Stimulated activated CD8-positive, alpha-beta memory T cell treated with anti-CD3 and anti-CD28 coated beads, Interleukin-2, amount 100 ng/mL, for 48 hours (primary cell): ENCODE data around the gene DDO.
"Not testable (repeated sequence)": the region's sequence is repeated elsewhere in the genome, so short reads cannot be mapped to it uniquely, and the experiment has no call there.

Source experiments
- DNase-seq, 2 donors: peaks; one replicate each; pipeline ENCODE4 v3.0.0-alpha.2; 2020; ENCODE audit warnings: low read depth in 2 of 2

The DDO gene

DNA sequence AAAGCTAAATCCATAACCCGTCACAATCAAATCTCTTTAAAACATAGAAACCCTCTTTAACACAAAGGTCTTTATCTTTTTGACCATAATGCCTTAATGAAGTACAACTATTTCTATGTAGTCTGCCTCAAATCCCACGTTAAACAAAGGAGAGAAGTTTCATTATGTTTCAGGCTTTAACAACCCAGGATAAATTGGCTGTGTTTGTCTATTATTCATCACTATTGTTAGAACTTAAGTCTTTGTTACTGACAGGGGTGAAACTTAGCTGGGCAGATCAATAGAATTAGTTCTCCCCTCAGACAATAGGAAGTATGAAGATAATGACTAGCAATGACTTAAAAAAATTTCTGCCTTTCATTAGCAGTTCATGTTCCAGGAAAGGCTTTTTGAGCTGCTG is 47.1 kb downstream of the DDO start:
- no peak for DNase-seq

DNA sequence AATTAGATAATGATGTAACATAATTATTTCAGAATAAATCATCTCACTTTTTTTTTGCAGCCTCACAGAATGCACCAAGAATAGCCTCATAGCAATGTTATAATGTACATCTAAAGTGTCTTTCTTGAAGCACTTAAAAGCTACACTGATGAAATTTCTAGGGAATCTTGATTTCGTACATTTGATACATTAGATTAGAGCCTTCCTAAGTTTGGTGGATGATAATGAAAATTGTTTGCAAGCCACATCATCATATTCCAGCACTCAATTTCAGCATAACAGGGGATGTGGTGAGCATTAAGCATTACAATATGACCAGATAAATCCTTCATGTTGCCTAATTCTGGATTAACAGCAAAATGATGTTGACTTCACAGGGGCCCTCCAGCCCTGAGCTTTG is 47.5 kb downstream of the DDO start:
- DNase-seq: no peak

DNA sequence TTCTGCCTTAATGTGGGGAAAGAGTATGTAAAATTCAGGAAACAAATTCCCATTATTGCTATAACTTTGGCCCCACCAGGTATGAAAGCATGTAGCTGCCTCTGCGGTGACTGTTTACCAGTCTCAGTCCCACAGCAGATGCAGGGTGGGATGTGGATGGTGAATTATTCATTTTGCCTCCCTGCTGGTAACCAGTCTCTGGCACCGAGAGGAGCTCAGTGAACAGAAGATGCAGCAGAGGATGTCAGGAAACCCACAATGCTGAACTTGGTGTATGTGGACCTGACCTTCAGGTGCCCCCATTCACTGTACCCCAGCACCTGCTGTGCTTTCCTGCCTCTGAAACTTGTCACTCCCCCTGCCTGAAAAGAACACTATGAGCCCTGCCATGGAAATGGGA is 48.4 kb downstream of the DDO start:
- DNase-seq: no peak

DNA sequence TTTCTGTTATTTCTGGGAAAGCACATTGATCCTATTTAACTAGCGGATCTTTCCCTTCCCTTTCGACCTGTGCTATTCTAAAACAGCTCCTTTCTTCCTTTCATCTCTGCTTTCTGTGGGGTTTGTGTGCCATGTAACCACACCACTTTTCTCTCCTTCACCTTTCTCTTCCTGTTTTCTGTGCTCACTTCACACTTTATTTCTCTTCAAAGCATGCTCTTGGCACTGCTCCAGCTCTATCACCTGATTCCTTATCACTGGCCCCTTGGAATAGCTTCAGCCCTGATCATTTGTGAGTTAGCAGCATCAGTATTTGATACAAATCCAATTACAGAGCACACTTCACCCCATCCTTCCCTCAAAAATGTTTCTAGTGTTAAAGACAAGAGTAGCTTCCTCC is 49.1 kb downstream of the DDO start:
- DNase-seq: no peak

DNA sequence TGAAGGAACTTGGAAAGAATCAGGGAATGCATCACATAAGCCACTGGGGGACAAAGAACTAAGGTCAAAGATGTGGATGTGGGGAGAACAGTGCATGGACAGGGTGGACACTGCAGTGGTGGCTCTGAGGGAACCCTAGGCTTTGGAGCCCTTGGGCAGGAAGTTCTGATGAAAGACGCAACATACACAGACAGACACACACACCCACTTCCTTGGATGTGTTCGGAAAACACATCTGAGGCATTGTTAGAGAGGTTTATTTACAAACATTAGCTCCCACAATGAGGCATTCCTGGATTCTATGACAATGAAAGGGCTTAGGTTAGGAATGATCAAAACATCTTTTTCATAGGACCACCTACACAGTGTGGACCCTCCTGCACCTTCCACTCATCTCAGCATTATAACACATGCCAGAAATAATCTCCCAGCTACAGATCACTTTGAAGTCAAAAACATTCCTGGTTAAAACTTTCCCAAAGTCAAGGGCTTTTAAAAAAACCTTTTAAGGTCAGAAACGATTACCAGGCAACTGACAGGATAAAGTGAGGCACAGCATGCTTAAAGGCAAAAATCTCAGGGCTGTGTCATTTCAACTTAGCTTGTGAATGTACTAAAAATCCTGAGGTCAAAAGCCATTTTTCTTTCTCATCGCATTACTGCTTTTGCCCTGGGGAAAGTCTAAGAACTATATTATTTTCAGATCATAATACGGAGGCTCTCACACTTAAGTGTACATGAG is 50.8 kb downstream of the DDO start:
- no peak for DNase-seq

DNA sequence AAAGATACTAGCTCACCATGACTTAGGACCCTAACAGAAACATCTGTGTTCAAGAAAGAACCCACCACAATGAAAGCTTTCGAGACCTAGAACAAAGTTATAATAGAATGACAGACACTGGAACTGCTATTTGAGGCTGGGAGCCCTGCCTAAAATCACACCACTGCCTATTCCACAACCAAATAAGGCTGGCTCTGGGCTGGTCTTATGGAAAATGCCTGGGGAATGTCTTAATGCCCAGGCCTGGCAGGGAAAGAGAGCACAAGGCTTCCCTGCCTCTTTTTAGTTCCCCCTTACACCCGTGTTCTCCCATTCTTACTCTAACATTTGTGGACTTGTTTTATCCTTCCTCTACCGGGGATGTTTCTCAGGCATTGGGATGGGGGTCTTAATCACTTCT is 51.6 kb downstream of the DDO start:
- DNase-seq: no peak

DNA sequence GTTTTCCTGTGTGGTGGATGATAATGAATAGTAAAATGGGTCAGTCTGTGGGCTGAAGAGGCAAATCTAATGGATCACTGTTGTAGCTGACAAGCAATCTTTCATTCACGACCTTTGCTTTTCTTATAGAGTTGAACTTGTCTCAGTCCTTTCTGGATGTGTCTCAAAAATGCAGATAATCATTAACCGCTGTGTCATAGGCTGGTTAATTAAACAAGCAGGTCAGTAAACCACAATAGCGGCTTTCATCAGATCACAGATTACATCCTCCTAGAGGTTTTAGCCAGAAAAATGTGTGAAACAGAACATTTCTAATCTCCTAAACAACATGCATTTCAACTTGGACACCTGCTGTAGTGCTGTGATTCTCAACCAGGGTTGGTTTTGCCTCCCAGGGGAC is 54.7 kb downstream of the DDO start:
- DNase-seq: no peak

DNA sequence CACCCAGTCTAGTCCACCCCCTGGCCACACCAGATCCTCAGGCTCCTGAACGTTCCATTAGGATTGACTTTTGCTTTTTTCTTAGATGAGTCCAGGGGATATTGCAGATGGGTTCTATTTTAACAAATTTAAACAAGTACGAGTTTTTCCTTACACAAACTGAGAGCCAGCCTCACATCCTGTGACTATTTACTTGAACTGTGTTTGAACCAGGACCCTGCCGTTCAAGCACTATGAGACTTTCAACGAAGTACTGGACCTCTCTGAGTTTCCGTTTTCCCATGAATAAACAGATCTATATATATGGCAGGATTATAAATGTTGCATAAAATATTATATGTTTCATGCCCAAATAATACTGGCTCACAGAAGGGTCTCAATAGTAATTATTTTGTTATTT is 55.8 kb downstream of the DDO start:
- no peak for DNase-seq

DNA sequence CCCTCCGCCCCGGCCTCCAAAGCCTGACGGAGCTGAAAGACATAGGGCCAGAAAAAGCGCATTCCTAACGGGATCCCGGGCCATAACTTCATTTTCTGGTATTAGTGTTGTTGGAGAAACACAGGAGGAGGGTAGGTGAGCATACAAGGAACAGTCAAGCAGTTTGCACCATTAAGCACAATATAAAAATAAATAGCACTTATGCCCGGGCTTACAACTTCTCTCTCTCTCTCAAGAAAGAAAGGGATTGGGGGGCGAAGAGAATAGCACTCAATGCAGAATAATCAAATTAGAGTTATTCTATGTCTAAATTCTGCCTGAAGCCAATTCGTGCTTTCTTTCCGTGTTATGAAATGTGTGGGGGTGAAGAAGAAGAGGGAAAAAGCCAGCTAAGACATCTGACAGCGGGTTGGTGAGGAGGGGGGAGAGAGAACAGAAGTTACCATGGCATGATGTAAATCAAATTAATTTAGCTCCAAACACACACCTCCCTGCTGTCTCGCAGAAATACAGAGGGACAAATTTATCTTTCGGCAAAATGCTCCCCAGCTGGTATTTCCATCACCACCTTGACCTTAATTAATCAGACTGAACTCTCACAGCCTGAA is 56.7 kb downstream of the DDO start:
- DNase-seq: no peak

DNA sequence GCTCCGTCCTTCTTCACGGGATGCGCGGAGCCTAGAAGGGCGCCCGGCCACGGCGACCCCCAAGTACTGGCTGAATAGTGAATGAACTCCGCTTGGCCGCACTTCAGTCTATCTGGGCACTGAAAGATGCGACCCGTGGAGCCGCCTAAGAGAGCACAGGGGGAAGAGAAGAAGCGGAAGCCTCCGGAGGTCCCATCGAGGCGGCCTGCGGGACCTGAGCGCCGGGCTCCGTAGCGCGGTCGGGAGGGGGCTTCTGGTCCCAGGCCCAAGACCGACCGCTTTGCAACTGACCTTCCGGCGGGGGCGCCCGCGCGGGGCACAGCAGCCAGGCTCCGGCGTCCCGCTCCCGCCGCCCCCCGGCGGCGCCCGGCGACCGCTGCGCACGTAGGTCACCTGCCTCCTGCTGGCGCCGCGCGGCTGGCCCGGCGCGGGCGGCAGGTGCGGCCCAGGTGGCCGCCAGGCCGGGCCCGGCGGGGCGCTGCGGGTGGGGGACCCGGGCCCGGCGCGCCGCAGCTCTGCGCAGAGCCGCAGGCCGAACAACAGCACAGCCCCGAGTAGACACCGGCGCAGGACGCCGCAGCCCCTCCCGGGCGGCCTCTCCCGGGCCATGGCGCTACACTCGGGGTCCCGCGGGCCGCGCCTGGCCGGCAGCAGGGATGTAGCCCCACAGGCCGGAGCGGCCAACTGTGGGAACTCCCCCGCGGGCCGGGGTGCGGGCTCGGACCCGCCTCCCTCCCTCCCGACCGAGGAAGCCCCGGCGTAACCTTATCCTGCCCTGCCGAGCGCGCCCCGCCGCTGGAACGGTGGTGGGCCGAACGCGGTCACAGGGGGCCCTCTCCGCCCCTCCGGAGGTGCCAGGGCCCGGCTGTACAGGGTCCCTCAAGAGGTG is 57.5 kb downstream of the DDO start, which contains the start of gene METTL24:
METTL24 (minus strand) TSS at position 686 of the 889 bp plus-strand sequence; CDS start at position 609, 77 bp downstream.
- DNase-seq: no peak

DNA sequence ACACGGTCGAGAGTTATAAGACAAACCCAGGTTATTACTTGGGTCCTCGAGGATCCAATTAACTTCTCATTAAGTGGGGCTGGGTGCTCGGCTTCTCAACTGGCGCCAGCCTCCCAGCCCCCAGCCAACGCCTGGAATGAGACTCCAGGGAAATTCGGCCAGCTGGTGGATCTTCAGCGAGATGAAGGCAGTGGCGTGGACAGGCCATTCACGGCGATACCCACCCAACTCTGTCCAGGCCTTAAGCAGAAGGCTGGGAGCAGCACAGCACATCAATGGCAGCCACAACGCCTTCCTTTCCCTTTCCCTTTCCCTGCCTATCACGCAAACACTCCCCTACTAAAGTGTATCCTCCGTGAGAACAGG is 58.1 kb downstream of the DDO start:
- DNase-seq: no peak

DNA sequence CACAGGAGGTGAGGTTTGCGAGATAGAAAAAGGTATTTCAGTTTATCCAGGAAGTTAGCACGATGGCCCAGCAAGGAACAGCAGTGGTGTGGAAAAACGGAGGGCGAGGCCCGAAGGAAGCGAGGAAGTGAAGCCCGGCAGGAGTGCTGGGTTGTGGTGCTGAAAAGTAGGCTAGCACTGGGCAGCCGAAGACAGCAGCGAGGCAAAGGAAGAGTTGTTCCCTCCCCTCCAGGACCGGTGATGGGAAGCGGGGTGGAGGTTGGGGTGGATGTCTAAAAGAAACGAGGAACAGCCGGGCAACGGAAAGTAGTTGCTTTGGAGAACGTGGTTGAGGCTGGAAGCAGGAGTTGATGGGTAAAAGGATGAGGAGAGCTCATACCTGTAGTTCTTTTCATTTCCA is 58.6 kb downstream of the DDO start:
- DNase-seq: no peak

DNA sequence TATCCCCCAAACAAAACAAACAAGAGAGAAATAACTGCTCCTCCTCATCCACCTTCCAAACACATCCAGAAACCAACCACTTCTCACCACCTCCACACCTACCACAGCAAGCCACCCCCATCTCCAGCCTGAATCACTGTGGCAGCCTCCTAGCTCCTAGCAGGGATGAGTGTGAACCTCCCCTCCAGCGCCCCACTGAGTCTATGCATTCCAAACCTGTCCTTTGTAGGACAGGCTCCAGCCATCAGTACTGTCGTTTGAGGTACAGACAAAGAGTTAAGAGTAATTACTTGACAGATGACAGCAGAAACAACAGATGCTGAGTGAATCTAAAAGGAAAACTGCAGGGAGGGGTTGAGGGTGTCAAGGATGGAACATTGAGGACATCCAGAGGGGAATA is 59.6 kb downstream of the DDO start:
- DNase-seq: no peak

DNA sequence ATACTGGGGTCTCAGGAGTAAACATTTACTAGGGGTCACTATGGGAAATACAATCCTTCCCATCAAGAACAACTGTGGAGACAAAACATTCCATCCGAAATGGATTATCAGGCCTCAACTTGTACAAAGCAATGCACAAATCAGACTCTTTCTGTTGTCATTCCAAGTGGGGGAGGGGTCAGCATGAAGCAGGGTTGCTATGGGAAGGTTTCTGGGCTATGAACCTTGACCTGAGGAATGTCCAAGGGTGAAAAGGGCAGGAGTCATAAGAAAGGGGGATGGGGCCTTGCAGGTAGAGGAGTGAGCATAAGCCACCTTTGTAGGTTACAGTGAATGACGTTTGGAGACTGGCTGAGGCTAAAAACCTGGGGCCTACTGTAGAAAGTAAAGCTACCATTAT is 60.4 kb downstream of the DDO start:
- no peak for DNase-seq

DNA sequence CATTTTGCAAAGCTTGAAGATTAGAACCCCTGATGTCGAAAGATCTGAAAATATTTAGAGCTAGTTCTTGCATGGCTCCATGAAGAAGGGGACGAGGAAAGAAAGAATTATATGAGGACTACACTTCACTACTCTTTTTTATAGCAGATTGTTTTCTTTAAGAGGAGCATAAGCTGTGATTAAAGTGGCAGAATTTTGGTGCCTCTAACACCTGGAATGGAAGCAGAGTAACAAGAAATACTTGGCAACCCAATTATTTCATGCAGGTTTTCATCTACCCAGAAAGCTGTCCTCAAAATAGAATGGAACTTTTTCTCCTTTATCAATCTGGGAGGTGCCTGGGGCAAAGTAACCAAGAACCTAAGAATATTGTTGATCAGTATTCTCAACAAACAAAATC is 61.2 kb downstream of the DDO start:
- DNase-seq: no peak

DNA sequence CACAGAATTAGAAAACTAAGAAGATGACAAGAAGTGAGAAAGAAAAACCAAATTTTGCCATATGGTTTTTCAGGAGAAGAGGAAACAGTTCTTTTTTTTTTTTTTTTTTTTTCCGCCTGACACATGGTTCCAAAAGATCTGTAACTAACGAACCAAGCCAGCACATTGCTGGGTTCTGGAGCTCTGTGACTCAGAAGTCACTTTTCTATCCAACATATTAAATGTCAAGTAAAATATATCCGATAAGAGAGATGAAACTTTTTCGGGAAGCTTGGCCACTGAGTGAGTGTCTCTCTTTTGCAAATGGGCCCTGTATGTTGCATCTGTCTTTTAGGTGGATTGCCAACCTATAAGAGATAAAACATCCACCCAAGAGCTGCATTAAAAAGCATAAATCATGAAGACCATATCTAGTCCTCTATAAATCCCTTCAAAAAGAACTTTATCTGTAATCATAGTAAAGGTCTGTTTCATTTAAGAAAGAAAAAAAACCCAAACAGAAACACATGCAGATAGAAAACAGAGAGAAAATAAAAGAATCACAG is 61.8 kb downstream of the DDO start:
- no peak for DNase-seq

DNA sequence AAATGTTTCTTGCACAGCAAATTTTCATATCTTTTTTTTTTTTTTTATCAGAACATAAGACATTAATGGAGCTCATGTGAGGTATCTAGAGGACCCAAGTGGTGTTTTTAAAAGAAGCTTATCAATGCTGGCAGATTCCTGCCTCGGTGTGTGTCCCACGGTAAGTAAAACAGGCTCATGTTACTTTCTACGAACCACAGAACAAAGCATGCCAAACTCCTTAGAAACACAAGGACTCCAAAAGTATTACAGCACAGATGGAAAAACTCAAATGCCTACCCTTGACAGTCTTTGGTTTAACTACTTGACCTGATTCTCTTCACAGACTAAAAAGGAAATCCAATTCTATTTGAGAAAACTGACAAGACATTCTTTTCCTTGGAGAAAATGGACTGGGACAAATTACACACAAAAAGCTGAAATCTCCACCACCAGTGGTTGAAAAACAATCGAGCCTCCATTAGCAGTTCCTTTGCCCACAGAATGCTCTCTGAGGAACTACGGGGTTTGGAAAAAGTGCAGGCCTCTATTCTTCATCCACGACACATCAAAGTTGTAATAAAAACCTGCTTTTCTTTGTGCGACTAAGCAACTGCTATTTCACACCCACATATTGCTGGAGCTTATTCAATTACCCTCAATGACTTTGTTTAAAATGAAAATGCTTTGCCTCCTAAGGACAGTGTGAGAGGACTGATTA is 62.7 kb downstream of the DDO start:
- no peak for DNase-seq

DNA sequence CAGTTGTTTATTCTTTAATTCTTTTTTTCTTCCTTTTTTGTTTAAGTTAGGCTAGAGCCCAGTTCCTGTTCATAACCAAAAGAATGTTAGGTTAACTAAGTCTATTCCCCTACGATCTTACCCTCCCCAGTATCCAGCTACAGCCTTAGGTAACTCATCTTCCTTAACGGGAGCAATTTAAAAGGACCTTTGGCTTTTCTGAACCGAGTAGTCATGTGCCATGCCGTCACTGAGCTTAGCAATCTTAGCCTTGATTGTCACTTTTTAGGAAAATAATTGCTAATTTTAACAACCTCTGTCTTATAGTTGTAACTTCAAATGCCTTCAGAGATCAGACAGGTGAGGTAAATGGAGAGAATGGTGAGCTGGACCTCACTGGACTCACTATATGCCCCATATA is 63.4 kb downstream of the DDO start:
- DNase-seq: no peak

DNA sequence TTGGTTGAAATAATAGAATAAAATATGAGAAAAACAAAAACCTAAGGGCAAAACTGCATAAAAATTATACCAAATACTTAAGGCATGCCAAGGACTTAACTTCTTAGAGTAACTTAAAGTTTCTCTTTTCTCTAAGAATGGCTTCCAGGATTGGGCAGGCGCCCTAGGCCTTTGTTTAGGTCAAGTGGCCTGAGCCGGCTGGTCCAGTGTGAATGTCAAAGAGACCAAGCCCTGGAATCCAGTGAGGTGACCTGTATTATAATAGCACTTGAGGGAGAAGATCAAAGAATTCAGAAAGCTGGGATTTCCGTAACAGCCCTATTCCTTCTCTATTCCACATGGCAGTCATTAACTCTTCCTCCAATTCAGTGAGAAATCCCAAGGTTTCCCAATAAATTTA is 63.8 kb downstream of the DDO start:
- no peak for DNase-seq

DNA sequence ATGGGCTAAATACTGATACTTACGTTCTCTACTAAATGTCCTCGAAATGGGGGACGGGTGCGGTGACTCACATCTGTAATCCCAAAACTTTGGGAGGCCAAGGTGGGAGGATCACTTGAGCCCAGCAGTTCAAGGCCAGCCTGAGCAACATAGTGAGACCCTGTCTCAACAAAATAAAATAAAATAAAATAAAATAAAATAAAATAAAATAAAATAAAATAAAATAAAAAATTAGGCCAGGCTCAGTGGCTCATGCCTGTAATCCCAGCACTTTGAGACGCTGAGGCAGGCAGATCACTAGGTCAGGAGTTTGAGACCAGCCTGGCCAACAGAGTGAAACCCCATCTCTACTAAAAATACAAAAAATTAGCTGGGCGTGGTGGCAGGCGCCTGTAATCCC is 64.8 kb downstream of the DDO start:
- DNase-seq: not testable (repeated sequence)

DNA sequence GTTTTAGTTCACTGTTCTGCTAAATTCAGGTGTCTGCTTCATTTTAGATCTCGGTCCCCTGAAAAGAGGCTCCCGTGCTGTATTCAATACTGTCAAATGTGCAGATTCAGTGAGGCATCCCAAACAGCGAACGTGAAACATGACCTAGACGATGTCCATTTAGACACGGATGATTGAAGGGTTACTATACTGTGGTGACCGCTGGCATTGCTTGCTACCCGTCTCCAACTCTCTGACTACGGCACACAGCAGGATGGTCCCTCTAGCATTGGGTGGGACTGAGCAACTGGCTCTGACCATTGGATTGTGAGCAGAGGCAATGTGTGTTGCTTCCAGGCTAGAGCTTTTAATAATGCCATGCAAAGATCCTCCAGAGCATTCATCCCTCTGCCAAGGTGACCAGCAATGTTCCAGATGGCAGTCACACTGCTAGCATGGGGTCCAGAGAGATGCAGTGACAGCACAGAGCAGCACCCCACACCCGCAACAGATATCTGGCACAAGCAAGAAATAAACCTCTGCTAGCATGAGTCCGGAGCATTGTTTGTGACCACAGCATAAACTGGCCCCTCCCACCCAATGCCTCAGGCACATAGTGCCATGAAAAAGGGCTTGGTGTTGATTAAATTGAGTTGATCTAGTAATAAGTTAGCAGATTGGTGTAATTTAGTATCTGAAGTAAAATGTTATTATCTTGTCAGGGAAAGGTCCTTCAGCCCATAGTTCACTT is 66.2 kb downstream of the DDO start:
- no peak for DNase-seq
